ENCODE measurements around the gene QSOX2.

Gene QSOX2

DNA sequence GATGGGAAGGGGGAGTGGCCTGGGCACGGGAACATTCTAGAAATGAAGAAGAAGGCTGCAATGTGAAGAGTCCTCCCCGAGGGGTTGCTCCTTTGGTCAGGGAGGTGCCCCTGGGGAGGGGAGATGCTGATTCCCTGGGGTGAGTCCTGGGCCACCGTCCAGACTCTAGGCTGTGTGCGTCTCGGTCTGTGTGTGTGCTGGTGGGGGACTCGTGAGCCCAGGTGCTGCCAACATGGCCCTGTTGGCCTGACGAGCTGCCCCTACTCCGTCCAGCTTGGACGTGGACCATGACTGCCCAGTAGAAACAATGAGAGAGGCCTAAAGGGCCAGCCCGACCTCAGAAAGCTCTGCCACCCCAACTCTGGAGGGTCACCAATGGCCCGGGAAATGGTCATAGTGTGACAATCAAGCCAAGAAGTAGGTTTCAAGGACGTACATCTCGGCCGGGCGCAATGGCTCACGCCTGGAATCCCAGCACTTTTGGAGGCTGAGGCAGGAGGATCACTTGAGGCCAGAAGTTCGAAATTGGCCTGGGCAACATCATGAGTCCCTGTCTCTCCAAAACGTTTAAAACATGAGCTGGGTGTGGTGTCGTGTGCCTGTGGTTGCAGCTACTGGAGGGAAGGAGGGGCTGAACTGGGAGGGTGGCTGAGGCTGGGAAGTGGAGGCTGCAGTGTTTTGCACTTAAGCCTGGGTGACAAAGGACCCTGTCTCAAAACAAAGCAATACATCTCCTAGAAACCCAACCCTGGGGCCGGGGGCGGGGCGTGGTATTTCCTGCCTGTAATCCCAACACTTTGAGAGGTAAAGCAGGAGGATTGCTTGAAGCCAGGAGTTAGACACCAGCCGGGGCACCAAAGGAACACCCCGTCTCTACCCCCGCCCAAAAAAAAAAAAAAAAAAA is 57.7 kb downstream of the QSOX2 start:
- Histone ChIP-seq H3K4me3 (ENCODE audit: low read length, poor library complexity, severe bottlenecking) (no peak overlapping the region), H2AFZ (ENCODE audit: low read length) (no peak overlapping the region), H3F3A (ENCODE audit: low read depth) (no peaks in the 10 kb centered on the region), H3K4me1 (ENCODE audit: insufficient read depth, low read length, poor library complexity, severe bottlenecking) (no peaks in the 10 kb centered on the region), H3K36me3 (ENCODE audit: insufficient read depth, low read length) (no peaks in the 10 kb centered on the region), H3K9me2 (replicated peaks; ENCODE audit: low read depth, low read length) (no peaks in the 10 kb centered on the region), H3K79me2 (ENCODE audit: insufficient read depth, low read length) (no peaks in the 10 kb centered on the region), H4K20me1 (ENCODE audit: insufficient read depth, low read length, poor library complexity, severe bottlenecking) (no peaks in the 10 kb centered on the region), H3K27me3 (ENCODE audit: insufficient read depth, low read length, poor library complexity, severe bottlenecking) (no peaks in the 10 kb centered on the region), H3K9me3 (ENCODE audit: insufficient read depth, low read depth, low read length) (no peaks in the 10 kb centered on the region), H3K9ac (ENCODE audit: low read depth, low read length, poor library complexity, severe bottlenecking) (no peak overlapping the region), H3K4me2 (ENCODE audit: low read depth, low read length, poor library complexity, severe bottlenecking) (no peak overlapping the region)
- TF ChIP-seq EZH2phosphoT487 (IDR thresholded peaks at IDR 0.05; ENCODE audit: borderline replicate concordance), result no peak
- TF ChIP-seq, protein P1, sequence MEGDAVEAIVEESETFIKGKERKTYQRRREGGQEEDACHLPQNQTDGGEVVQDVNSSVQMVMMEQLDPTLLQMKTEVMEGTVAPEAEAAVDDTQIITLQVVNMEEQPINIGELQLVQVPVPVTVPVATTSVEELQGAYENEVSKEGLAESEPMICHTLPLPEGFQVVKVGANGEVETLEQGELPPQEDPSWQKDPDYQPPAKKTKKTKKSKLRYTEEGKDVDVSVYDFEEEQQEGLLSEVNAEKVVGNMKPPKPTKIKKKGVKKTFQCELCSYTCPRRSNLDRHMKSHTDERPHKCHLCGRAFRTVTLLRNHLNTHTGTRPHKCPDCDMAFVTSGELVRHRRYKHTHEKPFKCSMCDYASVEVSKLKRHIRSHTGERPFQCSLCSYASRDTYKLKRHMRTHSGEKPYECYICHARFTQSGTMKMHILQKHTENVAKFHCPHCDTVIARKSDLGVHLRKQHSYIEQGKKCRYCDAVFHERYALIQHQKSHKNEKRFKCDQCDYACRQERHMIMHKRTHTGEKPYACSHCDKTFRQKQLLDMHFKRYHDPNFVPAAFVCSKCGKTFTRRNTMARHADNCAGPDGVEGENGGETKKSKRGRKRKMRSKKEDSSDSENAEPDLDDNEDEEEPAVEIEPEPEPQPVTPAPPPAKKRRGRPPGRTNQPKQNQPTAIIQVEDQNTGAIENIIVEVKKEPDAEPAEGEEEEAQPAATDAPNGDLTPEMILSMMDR (conservative IDR thresholded peaks at IDR 0.05; ENCODE audit: low read length), result no peak

DNA sequence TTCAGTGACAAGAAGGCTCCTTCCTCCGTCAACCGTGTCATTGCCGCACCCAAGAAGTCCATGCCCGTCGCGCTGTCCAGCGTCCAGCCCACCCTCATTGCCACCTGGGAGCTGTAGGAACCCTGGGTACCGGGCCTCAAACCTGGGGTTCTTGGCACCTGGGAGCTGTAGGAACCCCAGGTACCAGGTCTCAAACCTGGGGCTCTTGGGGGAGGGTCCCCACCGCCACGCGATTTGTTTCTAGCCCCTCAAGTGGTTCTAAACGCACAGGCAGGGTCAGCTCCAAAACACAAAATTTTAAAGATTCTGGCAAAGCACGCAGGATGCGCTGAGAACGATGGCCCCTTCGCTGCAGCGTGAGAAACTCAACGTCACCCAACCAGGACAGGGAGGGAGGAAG is 58.4 kb downstream of the QSOX2 start:
- no peak overlapping the region for H3K9ac ChIP-seq (ENCODE audit: low read depth, low read length, poor library complexity, severe bottlenecking)
- no peaks in the 10 kb centered on the region for H3K4me1 ChIP-seq (ENCODE audit: insufficient read depth, low read length, poor library complexity, severe bottlenecking)
- TF ChIP-seq, protein P1 (conservative IDR thresholded peaks at IDR 0.05; ENCODE audit: low read length), result no peak
- no peak for TF ChIP-seq EZH2phosphoT487 (IDR thresholded peaks at IDR 0.05; ENCODE audit: borderline replicate concordance)
- H3K9me2 ChIP-seq (replicated peaks; ENCODE audit: low read depth, low read length), result no peaks in the 10 kb centered on the region
- H3K27me3 ChIP-seq (ENCODE audit: insufficient read depth, low read length, poor library complexity, severe bottlenecking), result no peaks in the 10 kb centered on the region
- H3K9me3 ChIP-seq (ENCODE audit: insufficient read depth, low read depth, low read length), result no peaks in the 10 kb centered on the region
- no peaks in the 10 kb centered on the region for H4K20me1 ChIP-seq (ENCODE audit: insufficient read depth, low read length, poor library complexity, severe bottlenecking)
- H3F3A ChIP-seq (ENCODE audit: low read depth), result no peaks in the 10 kb centered on the region
- no peak overlapping the region for H3K4me3 ChIP-seq (ENCODE audit: low read length, poor library complexity, severe bottlenecking)
- no peaks in the 10 kb centered on the region for H3K36me3 ChIP-seq (ENCODE audit: insufficient read depth, low read length)
- no peaks in the 10 kb centered on the region for H3K79me2 ChIP-seq (ENCODE audit: insufficient read depth, low read length)
- no peak overlapping the region for H2AFZ ChIP-seq (ENCODE audit: low read length)
- H3K4me2 ChIP-seq (ENCODE audit: low read depth, low read length, poor library complexity, severe bottlenecking), result no peak overlapping the region

DNA sequence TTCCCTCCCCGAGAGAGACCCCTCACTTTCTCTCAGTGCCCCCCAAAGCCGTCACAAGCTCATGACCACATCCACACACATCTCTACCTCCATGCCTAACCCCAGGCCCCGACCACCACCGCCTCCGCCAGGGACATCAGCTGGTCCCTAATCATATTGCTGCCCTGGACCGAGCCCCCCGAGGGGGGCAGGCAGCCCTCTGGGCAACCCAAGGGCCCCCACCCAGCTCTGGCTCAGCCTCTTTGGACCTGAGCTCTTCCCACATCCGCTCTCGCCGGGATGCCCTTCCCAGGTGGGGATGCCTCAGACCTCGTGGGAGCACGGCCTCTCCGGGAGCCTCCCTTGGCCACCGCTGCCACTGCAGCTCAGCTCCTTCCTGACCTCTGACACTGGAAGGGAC is 59.2 kb downstream of the QSOX2 start:
- Histone ChIP-seq H3K9me2 (replicated peaks; ENCODE audit: low read depth, low read length) (no peaks in the 10 kb centered on the region), H3K4me1 (ENCODE audit: insufficient read depth, low read length, poor library complexity, severe bottlenecking) (no peaks in the 10 kb centered on the region), H3K27me3 (ENCODE audit: insufficient read depth, low read length, poor library complexity, severe bottlenecking) (no peaks in the 10 kb centered on the region), H3K79me2 (ENCODE audit: insufficient read depth, low read length) (no peaks in the 10 kb centered on the region), H3K36me3 (ENCODE audit: insufficient read depth, low read length) (no peaks in the 10 kb centered on the region), H3K4me3 (ENCODE audit: low read length, poor library complexity, severe bottlenecking) (no peak overlapping the region), H3K9me3 (ENCODE audit: insufficient read depth, low read depth, low read length) (no peaks in the 10 kb centered on the region), H3F3A (ENCODE audit: low read depth) (no peaks in the 10 kb centered on the region), H3K9ac (ENCODE audit: low read depth, low read length, poor library complexity, severe bottlenecking) (no peak overlapping the region), H4K20me1 (ENCODE audit: insufficient read depth, low read length, poor library complexity, severe bottlenecking) (no peaks in the 10 kb centered on the region), H3K4me2 (ENCODE audit: low read depth, low read length, poor library complexity, severe bottlenecking) (no peak overlapping the region), H2AFZ (ENCODE audit: low read length) (no peak overlapping the region)
- TF ChIP-seq EZH2phosphoT487 (IDR thresholded peaks at IDR 0.05; ENCODE audit: borderline replicate concordance), result no peak
- TF ChIP-seq, protein P1 (conservative IDR thresholded peaks at IDR 0.05; ENCODE audit: low read length), result no peak

All from Loucy (cell line).